GM19035 (cell line): ENCODE measurements around the gene WDR20.
A peak's percentile ranks its signal among the peaks of the same experiment; 100 is the strongest.
"Not testable (repeated sequence)": the region's sequence is repeated elsewhere in the genome, so short reads cannot be mapped to it uniquely, and the experiment has no call there.

Experiments
- ATAC-seq: cut with Tn5 transposase; IDR thresholded peaks from one replicate; pipeline ENCODE4 v1.9.1; 2021; ENCODE audit not compliant: unreplicated experiment

Gene WDR20

GRCh38 chr14:102131741-102132140 lies 8.0 kb upstream of the WDR20 start:
- ATAC-seq: no peak

GRCh38 chr14:102134021-102134420 lies 5.7 kb upstream of the WDR20 start:
- ATAC-seq: not testable (repeated sequence)

- not testable (repeated sequence) for ATAC-seq
Observed at GRCh38 chr14:102134719-102135118, 5.0 kb upstream of the WDR20 start.

GRCh38 chr14:102135456-102135855 lies 4.2 kb upstream of the WDR20 start:
- ATAC-seq: not testable (repeated sequence)

GRCh38 chr14:102138535-102138934 lies 1.2 kb upstream of the WDR20 start:
- no peak for ATAC-seq

GRCh38 chr14:102138961-102139285 lies 774 bp upstream of the WDR20 start:
- peak; percentile 6 for ATAC-seq

GRCh38 chr14:102140027-102140749 lies 491 bp downstream of the WDR20 start:
- peak; percentile 23 for ATAC-seq

GRCh38 chr14:102140750-102141145 lies 1.1 kb downstream of the WDR20 start:
- ATAC-seq: no peak

GRCh38 chr14:102141797-102142196 lies 2.1 kb downstream of the WDR20 start:
- ATAC-seq: no peak

- ATAC-seq: no peak
Observed at GRCh38 chr14:102144914-102145313, 5.2 kb downstream of the WDR20 start.

GRCh38 chr14:102145395-102145794 lies 5.7 kb downstream of the WDR20 start:
- ATAC-seq: no peak

- ATAC-seq: no peak
Observed at GRCh38 chr14:102146423-102146822, 6.7 kb downstream of the WDR20 start.

- ATAC-seq: no peak
Observed at GRCh38 chr14:102150083-102150482, 10.4 kb downstream of the WDR20 start.

GRCh38 chr14:102150744-102151143 lies 11.0 kb downstream of the WDR20 start:
- no peak for ATAC-seq

- not testable (repeated sequence) for ATAC-seq
Observed at GRCh38 chr14:102151411-102151810, 11.7 kb downstream of the WDR20 start.

GRCh38 chr14:102154121-102154520 lies 14.4 kb downstream of the WDR20 start:
- ATAC-seq: no peak

GRCh38 chr14:102154821-102155549 lies 15.3 kb downstream of the WDR20 start:
- no peak for ATAC-seq

GRCh38 chr14:102157346-102157745 lies 17.6 kb downstream of the WDR20 start:
- ATAC-seq: no peak

- no peak for ATAC-seq
Observed at GRCh38 chr14:102158797-102159196, 19.1 kb downstream of the WDR20 start.

- ATAC-seq: no peak
Observed at GRCh38 chr14:102159841-102160240, 20.1 kb downstream of the WDR20 start.

- no peak for ATAC-seq
Observed at GRCh38 chr14:102162487-102162886, 22.8 kb downstream of the WDR20 start.

- no peak for ATAC-seq
Observed at GRCh38 chr14:102164241-102164641, 24.5 kb downstream of the WDR20 start.

GRCh38 chr14:102164965-102165364 lies 25.3 kb downstream of the WDR20 start:
- ATAC-seq: no peak
